Renal pelvis (tissue), 4 donors: Measurements from ENCODE around the gene DCLRE1C. TPM values are rescaled to one million over a fixed set of nuclear protein-coding genes. Genes with fewer than 3 reads are reported as not detected.
"Not testable (repeated sequence)": the region's sequence is repeated elsewhere in the genome, so short reads cannot be mapped to it uniquely, and the experiment has no call there.

ENCODE experiments used
- DNase-seq: peaks from one replicate; pipeline ENCODE4 v3.0.0-alpha.2; 2013
- polyA plus RNA-seq, 3 donors: library from polyadenylated mRNA; unstranded; fragments of 120-200 nt; gene quantifications; one replicate each; pipeline ENCODE4 v1.2.1, GENCODE V29; 2013; ENCODE audit not compliant: insufficient read length in 3 of 3

DCLRE1C gene
- polyA plus RNA-seq, 3 donors, result 12.4 to 20.4 (median 17.7) TPM

DNA sequence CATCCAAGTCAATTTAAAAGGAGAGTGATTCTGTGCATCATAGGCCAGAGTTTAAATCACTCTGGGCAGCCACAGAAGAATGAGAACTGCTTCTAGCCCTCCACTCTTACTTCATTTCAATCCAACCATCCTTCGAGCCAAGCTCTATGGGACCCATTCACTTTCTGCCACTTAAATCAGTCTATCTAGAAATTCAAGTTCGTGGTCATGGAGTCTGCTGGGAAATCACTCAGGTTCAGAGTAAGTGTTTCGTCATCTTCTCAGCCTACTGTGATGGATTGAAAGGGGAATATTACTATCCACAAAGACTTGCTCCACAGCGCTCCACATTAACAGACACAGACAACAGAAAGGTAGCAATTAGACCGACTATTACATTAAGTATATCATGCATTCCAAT, 4.6 kb downstream of the DCLRE1C start:
- DNase-seq, result no peak

DNA sequence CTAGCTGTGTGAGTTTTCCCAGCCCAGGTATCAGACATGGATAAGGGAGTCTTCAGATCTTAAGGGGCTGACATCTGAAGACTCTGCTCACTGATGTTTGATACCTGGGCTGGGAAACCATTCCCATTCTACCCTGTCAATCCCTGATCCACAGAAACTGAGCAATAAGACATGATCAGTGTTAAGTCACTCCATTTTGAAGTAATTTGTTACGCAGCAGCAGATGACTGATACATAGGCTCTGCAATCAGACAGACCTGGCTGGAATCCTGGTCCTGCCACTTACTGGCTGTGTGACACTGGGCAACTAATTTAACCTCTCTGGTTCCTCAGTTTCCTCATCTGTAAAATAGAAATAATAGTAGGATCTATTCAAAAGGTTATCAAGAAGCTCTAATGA, 6.6 kb downstream of the DCLRE1C start:
- no peak for DNase-seq

DNA sequence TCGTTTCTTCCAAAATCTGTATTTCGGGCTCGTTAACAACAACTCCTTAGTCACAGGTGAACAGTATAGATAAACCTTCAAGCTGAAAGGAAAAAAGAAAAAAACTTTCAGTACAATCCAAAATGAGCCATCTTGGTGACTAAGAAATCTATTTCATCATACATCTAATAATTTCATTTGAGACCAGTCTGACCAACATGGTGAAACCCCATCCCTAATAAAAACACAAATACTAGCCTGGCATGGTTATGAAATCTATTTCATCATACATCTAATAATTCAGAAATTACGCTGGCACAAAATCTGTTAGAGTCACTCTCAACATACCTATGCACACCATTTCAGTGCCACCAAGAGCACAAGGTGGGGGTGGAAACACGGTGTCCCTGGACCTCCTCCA, 8.8 kb downstream of the DCLRE1C start:
- no peak for DNase-seq

DNA sequence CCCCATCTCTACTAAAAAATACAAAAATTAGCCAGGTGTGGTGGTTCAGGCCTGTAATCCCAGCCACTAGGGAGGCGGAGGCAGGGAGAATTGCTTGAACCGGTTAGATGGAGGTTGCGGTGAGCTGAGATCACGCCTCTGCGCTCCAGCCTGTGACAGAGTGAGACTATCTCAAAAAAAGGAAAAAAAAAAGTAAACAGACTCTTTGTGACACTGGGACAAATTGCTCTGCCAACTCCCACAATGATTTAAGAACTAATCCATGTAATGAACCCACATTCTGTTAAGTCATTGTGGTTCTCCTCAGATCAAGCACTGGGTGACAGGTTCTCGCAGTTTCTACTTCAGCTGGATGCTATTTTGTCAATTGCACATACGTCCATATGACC, 11.0 kb downstream of the DCLRE1C start:
- DNase-seq, result not testable (repeated sequence)

DNA sequence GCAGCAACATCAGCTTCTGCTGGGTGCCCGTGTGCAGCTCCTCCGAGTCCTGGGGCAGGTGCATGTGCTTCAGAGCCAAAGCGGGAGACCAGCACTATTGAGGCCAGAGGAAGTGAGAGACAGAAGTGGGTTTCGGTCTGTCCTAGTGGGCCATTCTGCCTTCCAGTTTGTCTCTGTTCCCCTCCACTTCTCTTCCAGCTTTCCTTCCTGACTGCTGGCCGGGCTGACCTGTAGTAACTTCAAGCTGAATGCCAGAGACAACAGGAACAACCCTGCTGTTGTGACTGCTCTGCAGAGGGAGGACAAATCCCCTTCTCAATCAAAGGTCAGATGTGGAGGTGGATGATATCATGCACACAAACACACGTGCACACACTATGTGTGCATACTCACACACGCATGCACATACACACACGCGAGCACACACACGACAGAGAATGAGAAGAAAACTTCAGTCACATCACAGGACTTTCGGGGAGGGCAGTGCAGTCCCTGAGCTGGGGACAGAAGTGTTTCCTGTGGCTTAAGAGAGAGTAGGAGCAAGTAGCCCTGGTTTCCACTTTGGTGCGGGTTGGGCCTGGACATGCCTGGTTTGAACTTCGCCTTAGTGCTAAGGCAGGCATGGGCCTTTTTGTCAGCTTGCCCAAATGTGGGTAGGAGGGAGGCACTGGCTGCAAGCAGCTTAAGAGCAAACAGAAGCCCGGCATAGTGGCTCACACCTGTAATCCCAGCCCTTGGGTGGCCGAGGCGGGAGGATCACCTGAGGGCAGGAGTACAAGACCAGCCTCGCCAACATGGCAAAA, 11.5 kb downstream of the DCLRE1C start:
- not testable (repeated sequence) for DNase-seq

DNA sequence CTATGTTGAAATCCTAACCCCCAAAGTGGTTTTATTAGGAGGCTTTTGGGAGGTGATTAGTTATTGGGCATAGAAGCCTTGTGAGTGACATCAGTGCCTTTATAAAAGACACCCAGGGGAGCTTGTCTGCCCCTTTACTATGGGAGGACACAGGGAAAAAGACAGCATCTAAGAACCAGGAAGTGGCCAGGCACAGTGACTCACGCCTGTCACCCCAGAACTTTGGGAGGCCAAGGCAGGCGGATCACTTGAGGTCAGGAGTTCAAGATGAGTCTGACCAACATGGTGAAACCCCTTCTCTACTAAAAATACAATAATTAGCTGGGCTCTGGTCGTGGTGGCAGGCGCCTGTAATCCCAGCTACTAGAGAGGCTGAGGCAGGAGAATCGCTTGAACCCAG, 14.9 kb downstream of the DCLRE1C start:
- not testable (repeated sequence) for DNase-seq

DNA sequence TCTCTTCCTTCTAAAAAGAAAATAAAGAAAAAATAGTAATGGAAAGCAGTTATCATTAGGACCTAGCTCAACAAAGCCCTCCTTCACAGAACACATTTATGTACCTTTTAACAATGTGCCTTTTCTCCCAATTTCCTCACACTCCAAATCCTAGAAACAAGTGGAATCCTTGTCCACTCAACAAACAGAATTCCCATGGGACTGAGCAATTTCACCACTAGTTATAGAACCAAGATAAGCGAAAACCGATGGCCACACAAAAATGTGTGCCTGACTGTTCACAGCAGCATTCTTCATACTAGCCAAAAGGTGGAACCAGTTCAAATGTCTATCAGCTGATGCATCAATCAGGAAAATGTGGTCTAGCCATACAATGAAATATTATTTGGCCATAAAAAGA, 17.3 kb downstream of the DCLRE1C start:
- no peak for DNase-seq

DNA sequence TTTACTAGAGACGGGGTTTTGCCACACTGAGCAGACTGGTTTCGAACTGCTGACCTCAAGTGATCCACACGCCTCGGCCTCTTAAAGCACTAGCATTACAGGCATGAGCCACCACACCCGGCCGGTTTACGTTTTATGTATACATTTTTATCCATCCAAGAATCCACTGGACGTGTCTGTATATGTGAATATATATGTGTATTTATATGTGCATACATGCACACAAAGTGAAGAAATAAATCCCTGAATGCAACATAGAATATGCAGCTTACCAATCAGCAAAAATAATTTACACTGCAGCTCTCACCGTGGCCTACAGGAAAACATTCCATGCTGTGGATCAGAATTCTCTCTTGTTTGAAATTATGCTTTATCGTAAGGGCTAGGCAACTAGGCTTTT, 23.3 kb downstream of the DCLRE1C start:
- no peak for DNase-seq

DNA sequence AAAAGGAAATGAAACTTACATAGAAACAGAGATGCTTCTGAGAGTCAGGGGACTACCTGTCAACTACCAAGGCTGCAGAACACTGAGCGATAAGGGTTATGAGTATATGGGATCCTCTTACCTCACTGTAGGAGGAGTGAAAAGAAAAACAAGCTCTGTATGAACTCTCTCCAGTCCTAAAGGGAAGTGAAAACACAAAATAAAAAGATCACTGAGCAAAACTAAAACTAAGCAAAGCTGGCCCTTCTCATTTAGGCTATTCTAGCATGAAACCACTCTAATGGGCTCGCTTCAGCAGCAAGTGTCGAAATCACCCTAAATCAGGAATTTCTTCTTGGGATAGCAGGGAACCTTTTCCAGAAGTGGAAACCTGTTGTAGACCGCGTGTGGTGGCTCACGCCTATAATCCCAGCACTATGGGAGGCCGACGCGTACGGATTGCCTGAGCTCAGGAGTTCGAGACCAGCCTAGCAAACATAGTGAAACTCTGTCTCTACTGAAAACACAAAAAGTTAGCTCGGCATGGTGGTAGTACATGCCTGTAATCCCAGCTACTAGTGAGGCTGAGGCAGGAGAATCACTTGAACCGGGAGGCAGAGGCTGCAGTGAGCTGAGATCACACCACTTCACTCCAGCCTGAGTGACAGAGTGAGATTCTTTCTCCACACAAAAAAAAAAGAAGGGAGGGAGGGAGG, 27.0 kb downstream of the DCLRE1C start:
- no peak for DNase-seq

DNA sequence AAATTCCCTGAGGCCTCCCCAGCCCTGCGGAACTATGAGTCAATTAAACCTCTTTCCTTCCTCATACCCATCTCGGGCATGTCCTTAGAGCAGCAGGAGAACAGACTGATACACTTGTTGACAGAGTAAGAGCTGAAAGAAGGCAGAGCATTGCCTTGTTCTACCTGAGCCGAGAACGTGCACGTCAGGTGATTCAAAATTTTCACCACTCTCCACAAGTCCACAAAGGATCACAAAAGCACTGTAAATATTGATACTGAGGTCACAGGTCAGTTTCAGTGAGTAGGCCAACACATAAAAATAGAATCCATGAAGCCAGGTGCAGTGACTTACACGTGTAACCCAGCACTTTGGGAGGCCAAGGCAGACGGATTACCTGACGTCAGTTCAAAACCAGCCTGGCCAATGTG, 27.8 kb downstream of the DCLRE1C start:
- DNase-seq, result no peak

DNA sequence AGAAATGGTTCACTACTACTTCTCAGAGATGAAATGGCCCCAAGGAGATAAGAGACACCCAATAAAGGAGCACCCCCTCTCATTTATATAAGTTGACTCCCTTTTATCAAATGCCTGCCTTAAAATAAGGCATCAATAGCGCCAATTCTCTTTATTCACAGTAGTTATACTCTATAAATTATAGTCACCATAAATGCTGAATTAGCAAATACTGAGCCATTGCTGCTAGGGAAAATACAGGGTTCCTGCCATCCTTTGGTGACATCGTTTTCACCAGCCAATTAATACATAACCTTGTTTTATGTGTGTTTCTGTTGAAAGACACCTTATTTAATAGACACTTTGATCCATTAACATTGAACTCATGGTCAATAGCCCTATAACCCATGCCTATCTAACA, 28.6 kb downstream of the DCLRE1C start:
- DNase-seq, result no peak

DNA sequence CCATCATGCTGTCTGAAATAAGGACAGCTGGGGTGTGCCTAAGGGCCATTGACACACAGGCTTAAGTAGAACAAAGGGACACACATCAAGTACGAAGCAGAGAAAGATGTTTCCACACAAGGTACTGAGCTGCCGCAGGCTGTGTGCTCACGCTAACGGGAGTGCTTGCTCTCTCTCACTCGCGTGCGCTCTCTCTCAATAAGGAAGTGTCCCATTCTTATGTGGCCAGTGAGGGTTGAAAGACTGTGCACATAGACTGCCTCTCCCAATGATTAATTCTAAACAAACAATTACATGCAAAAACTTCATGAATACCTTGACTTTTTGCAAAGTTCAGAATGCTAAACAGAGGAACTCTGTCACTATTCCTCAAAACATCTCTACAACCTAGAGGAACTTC, 29.9 kb downstream of the DCLRE1C start:
- DNase-seq, result no peak

DNA sequence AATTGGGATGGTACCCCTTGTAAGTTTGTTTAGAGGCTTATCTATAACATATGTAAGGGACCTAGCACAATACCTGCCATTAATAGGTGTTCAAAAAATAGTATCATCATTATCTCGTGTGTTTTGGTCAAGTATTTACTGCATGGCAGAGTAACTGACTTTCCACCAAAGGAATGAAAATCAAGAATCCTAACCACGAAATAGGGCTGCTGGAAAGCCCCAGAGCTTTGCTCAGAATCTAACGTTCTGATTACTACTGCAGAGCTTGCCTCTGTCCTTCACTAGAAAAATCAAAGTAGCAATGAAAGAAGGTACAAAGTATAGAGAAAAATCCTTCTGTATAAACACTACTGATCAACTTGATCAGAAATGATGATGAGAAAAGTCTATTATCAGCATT, 34.9 kb downstream of the DCLRE1C start:
- DNase-seq, result no peak

DNA sequence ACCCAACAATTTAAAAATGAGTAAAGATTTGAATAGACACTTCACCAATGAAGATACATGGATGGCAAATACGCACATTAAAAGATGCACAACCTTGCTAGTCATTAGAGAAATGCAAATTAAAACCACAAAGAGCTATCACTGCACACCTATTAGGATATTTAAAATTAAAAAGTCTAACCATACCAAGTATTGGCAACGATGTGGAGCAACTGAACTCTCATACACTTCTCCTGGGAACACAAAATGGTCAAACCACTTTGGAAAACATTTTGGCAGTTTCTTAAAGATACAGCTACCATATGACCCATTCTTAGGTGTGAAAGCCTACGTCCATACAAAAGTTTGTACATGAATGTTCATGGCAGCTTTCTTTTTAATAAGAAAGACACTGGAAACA, 36.1 kb downstream of the DCLRE1C start:
- no peak for DNase-seq

DNA sequence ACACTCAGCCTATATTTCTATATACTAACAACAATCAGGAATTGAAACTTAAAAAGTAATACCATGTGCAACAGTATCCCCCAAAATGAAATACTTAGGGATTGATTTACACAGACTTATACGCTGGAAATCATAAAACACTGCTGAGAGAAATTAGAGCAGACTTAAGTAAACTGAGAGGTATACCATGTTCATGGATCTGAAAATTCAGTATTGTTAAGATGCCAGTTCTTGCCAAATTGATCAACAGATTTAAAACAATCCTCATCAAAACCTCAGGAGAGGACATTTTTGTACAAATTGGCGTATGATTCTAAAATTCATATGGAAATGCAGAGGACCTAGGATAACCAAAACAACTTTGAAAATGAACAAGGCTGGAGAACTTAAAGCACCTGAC, 37.3 kb downstream of the DCLRE1C start:
- no peak for DNase-seq

DNA sequence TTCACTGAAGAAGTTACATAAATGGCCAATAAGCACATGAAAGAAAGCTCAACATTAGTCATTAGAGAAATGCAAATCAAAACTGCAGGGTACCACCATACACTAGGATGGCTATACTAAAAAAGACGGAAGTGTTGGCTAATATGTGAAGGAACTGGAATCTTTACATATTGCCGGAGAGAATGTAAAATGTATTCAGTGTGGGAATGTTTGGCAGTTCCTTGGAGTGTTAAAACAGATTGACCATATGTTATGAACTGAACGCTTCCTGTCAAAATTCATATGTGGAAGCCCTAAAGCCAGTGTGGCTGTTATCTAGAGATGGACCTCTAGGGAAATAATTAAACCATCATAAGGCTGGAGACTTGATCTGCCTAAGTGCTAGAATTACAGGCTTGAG, 42.1 kb downstream of the DCLRE1C start:
- no peak for DNase-seq

DNA sequence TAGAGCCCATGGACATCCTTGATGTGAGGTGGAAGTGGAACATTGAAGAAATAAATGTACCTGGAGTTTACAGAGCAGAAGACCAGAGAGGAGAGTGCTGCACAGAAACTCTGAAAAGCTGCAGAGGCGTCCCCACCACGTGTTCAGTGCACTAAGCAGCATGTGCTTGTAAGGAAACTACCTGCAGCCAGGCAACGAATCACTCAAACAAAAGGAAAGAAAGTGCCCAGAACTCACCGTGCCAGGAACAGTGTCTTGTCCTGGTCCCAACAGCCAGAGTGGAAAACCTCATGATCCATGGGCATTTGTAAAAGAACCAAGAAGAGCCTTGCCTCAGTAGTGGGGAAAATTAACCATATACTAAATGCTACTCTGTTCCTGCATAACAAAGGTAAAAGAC, 42.9 kb downstream of the DCLRE1C start:
- no peak for DNase-seq

DNA sequence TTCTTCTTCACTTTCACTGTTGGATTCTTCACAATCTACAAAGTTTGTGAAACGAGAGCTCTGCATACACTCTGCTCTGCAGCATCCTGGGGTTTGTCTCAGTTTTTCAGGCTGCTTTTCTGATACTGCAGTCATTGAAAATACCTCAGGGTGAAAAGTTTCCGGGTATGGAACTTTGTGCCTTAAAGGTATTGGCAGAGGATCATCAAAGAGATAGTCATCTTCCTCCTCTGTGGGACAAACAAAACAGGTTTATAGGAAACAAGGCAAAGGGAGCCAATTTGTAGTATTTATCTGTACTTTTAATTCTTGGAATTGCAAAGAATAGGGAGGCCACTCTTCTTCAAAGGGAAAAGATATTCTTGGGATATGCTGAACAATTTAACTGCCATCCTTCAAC, 44.8 kb downstream of the DCLRE1C start:
- DNase-seq, result no peak

DNA sequence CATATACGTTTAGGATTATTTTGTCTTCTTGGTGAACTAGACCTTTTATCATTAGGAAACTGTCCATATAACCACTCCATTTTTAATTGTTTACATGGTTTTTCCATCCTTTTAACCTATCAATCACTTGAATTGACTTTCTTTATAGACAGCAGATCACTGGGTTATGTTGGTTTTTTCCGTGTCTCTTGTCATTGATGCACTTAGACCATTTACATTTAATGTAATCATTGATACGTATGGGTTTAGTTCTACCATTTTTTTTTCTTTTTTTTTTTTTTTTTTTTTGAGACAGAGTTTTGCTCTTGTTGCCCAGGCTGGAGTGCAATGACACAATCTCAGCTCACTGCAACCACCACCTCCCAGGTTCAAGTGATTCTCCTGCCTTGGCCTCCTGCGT, 46.3 kb downstream of the DCLRE1C start:
- not testable (repeated sequence) for DNase-seq

DNA sequence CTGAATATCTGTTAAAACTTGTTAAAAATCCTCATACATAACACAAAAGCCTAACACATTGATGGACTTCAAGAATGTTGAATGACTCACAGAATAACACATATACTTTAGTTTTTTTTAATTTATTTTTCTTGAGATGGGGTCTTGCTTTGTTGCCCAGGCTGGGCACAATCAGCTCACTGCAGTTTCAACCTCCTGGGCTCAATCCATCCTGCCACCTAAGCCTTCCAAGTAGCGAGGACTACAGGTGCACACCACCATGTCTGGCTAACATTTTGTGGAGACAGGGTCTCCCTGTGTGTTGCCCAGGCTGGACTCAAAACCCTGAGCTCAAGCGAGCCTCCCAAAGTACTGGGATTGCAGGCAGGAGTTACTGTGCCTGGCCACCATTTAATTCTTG, 47.1 kb downstream of the DCLRE1C start:
- no peak for DNase-seq

DNA sequence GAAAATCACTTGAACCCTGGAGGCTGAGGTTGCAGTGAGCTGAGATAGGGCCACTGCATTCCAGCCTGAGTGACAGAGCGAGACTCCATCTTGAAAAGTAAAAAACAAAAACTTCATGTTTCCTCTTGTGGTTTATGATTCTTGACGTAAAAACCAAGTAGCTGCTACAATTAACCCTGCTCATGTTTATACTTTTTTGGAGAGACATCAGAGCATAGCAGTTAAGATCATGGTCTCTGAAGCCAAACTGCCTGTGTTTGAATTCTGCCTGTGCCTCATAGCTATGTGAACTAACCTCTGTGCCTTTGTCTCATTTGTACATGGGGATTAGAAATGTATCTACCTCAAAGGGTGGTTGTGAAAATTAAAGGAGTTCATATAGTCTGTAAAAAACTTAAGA, 48.0 kb downstream of the DCLRE1C start:
- no peak for DNase-seq

DNA sequence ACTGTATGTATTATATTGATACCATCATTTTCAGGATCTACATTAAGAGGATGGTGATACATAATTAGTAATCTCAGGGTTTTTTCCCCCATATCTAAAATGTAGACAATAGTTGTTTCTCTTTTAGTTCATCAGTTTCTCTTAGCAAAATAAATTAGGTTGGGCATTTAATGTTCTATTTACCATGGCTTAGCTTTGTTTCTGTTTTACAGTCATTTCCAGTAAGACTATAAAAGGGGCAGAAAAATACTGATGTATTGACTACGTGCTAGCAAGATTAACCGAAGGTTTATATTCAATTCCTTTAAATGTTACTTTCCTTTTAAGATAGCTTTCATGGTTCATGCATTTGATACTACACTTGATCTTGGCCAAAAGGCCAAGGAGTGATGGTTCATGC, 49.0 kb downstream of the DCLRE1C start:
- no peak for DNase-seq

DNA sequence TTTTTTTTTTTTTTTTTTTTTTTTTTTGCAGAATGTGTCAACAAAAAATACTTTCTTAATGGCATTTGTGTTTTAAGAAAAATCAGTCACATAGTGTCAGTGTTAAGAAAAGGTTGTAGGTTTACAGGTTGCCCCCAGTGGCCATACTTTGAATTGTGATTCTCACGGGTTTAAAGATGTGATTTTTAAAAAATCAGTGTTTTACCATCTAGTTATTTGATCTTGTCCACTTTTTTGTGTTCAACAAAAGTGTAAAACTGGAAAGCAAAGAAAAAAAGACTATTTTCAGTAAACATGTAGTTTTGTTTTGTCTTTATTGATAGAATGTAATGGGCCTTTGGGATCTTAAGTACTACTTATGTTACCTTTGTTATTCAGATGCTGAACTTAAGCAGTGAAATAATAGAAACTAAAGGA, 49.6 kb downstream of the DCLRE1C start:
- peak; percentile 15 for DNase-seq

DNA sequence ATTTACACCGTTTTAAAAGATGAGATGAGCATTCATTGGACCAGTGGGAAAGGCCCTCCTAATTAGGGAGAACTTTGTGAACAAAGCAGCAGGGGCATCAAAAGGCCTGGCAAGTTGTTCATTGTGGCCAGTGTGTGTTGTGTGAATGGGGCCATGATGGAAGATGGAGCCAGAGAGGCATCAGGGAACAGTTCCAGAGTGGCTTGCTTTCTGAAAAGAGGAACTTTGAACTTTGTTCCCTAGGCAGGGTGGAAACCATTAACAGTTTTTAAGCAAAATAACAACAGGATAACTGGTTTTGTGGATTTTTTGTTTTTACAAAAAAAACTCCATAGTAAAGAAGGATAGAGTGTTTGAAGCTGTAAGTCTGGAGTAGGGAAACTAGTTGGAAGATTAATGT, 62.7 kb downstream of the DCLRE1C start:
- DNase-seq, result no peak
